Dendritic cell treated with granulocyte-macrophage colony-stimulating factor and Interleukin-4, amounts not matched to agents 40 ng/mL and 50 ng/mL, for 4 days (primary cell): ENCODE results near the gene MC1R.
"Not testable (repeated sequence)": the region's sequence is repeated elsewhere in the genome, so short reads cannot be mapped to it uniquely, and the experiment has no call there.

Source experiments
- H3K27ac Mint-ChIP-seq: one replicate; pipeline ENCODE4 v1.8.0; 2022; ENCODE audit warnings: mild to moderate bottlenecking, mixed read lengths
- H3K27me3 Mint-ChIP-seq: one replicate; pipeline ENCODE4 v1.8.0; 2022; ENCODE audit warnings: mild to moderate bottlenecking, mixed read lengths
- H3K36me3 Mint-ChIP-seq: one replicate; pipeline ENCODE4 v1.8.0; 2022; ENCODE audit warnings: low read depth, mixed read lengths
- H3K4me1 Mint-ChIP-seq: one replicate; pipeline ENCODE4 v1.8.0; 2022; ENCODE audit warnings: low read depth, mixed read lengths
- H3K4me3 Mint-ChIP-seq: one replicate; pipeline ENCODE4 v1.8.0; 2022; ENCODE audit warnings: mild to moderate bottlenecking, moderate library complexity, mixed read lengths
- H3K9me3 Mint-ChIP-seq: one replicate; pipeline ENCODE4 v1.8.0; 2022; ENCODE audit warnings: mixed read lengths
- intact Hi-C: fragments of 100-400 bp; cut with micrococcal nuclease; formaldehyde crosslinking; loops from one replicate; pipeline ENCODE4 v1.15.0; 2022

MC1R gene

DNA sequence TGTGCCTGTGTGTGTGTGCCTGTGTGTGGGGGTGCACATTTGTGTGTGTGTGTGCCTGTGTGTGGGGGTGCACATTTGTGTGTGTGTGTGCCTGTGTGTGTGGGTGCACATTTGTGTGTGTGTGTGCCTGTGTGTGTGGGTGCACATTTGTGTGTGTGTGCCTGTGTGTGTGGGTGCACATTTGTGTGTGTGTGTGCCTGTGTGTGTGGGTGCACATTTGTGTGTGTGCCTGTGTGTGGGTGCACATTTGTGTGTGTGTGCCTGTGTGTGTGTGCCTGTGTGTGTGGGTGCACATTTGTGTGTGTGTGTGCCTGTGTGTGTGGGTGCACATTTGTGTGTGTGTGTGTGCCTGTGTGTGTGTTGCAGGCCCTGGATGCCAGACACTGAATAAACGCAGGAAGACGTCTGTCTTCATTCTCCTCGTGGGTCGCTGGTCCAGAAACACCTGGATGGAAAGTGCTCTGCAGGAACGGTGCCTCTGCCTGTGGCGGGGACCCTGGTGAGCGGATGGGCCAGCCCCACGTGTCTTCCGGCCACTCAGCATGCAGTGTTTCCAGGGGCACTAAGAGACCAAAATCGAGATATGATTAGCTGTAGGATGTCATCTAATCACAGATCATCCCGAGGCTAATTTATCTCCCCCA, 3.9 kb upstream of the MC1R start:
- H3K27ac Mint-ChIP-seq, H3K9me3 Mint-ChIP-seq, intact Hi-C loops, H3K4me3 Mint-ChIP-seq: not testable (repeated sequence)
- Mint-ChIP-seq H3K27me3 (peaks cover 22% of the 10 kb centered on the region), H3K4me1 (peaks cover 39% of the 10 kb centered on the region), H3K36me3 (peaks cover 39% of the 10 kb centered on the region)

DNA sequence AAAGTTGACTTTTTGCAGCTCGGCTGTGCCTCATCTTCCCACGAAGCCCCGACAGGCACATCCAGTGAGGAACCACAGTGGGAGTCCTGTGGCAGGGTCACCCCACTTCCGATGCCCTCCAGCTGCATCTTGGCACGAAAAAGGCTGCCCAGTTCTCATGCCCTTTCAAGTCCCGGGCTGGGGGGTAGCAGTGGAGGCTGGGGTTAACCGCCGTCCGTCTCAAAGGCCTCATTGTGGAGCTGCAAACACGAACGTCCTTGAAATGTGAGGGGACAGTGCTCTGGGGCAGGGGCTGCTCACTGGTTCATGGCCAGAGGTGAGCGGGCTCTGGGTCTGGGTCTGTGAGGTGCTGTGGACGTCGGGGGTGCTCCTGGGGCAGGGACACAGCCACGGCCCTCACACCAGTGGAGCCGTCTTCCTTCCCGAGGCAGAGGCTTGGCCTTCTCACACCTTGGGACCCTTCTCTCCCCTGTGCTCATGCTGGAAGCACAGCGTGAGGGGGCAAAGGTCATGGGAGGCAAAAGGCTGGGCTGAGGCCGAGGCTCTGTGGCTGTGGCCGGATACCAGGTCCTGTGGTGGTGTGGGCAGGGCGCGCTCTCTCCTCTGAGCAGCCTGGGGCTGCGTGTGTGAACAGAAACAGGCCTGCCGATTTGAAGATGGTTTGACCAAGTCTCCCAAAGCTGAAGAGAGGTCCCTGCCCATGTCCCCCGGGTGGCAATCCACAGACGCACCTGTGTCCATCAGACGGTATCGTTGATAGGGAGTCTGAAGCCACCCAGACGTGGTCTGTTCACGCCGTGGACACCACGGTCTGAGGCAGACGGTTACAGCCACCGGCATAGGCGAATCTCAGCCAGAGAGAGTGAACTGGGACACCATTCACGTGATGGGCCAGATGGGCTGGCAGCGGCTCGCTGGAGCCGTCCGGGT, 3.1 kb upstream of the MC1R start:
- Mint-ChIP-seq H3K27me3 (peaks cover 30% of the 10 kb centered on the region), H3K9me3 (no peaks in the 10 kb centered on the region), H3K36me3 (peaks cover 30% of the 10 kb centered on the region), H3K4me3 (no peak overlapping the region), H3K4me1 (peaks cover 39% of the 10 kb centered on the region), H3K27ac (no peak overlapping the region)
- intact Hi-C loops: no loop called here

DNA sequence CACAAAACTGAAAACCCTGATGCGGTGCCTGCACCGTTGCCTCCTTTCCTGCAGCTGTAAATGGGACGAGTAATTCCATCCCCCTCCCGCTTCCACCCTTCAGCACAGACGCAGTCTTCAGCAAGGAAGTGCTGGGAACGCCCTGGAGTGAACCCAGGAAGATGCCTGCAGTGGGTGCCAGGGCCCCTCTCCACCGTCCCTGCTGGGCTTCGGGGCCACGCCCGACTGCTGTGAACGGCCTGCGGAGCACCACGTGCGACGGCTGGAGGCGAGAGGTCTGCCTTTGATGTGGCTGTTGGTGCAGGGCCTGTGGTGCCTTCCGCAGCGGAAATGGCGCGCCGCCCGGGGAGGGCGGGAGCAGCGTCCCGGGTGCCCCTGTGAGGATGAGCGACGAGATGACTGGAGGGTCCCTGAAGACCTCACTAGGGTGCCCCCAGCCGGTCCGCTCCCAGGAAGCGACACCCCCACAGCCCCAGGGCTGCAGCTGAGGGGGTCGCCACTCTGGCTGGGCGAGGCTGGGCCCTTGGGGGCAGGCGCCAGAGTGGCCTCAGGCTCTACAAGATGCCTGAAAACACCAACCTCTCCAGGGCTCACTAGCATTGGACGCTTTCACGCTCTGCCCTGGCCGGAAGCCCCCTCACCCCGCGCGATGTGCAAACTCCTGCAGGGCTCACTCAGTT, 749 bp upstream of the MC1R start:
- peak overlapping the region; percentile 74 for H3K4me3 Mint-ChIP-seq
- peaks cover 7% of the 10 kb centered on the region for H3K36me3 Mint-ChIP-seq
- H3K4me1 Mint-ChIP-seq: peaks cover 53% of the 10 kb centered on the region
- H3K27me3 Mint-ChIP-seq: peaks cover 51% of the 10 kb centered on the region
- H3K27ac Mint-ChIP-seq: peak overlapping the region; percentile 68
- H3K9me3 Mint-ChIP-seq: no peaks in the 10 kb centered on the region
- intact Hi-C loops: no loop called here

- no peak overlapping the region for H3K4me3 Mint-ChIP-seq
- H3K27me3 Mint-ChIP-seq: peaks cover 65% of the 10 kb centered on the region
- H3K36me3 Mint-ChIP-seq: no peaks in the 10 kb centered on the region
- no peaks in the 10 kb centered on the region for H3K9me3 Mint-ChIP-seq
- H3K4me1 Mint-ChIP-seq: peaks cover 64% of the 10 kb centered on the region
- intact Hi-C loops: loop anchor here (5.0 kb wide), 1 partner anchor 53 kb away; no protein-coding TSS in a partner anchor
- H3K27ac Mint-ChIP-seq: no peak overlapping the region
These were observed 1.1 kb downstream of the MC1R start for GRCh38 chr16:89919535-89920406.

DNA sequence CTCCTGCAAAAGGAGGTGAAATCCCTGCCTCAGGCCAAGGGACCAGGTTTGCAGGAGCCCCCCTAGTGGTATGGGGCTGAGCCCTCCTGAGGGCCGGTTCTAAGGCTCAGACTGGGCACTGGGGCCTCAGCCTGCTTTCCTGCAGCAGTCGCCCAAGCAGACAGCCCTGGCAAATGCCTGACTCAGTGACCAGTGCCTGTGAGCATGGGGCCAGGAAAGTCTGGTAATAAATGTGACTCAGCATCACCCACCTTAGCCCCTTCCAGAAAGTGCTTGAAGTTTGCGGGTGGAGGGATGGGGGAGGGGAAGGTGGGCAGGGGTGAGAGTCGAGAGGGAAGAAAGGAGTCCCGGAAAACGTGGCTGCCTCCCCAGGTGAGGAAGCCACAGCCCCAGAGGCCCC, 2.1 kb downstream of the MC1R start:
- H3K27ac Mint-ChIP-seq: no peak overlapping the region
- H3K27me3 Mint-ChIP-seq: peaks cover 74% of the 10 kb centered on the region
- no peaks in the 10 kb centered on the region for H3K9me3 Mint-ChIP-seq
- no peaks in the 10 kb centered on the region for H3K36me3 Mint-ChIP-seq
- H3K4me3 Mint-ChIP-seq: no peak overlapping the region
- intact Hi-C loops: loop anchor here (5.0 kb wide), 1 partner anchor 52 kb away; no protein-coding TSS in a partner anchor
- H3K4me1 Mint-ChIP-seq: peaks cover 69% of the 10 kb centered on the region

DNA sequence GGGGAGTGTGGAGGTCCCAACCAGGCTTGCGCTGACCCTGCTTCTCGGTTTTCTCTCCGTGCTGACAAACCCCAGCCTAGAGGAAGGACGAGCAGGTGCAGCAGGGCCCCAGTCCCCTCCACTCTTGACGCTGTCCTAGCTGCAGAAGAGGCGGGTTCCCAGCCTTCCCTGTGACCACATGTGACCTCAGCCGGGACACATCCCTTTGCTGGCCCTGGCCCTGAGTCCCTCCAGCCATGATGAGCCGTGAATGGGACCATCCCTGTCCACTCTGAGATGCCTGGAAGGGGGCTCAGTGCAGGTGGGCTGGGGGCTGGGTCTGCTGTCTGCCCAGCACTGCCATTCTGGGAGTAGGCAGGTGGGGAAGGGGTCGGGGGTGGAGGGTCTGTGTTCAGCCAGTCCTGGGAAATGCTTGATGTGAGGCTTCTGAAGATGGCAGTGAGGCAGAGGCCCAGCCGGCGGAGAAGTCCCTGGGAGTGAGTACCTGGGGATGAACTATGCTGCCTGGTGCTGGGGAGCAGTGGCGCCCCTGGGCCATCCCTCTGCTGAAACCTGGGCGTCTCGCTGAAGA, 2.6 kb downstream of the MC1R start:
- H3K27ac Mint-ChIP-seq: no peak overlapping the region
- peaks cover 69% of the 10 kb centered on the region for H3K4me1 Mint-ChIP-seq
- H3K27me3 Mint-ChIP-seq: peaks cover 71% of the 10 kb centered on the region
- no peaks in the 10 kb centered on the region for H3K36me3 Mint-ChIP-seq
- H3K9me3 Mint-ChIP-seq: no peaks in the 10 kb centered on the region
- H3K4me3 Mint-ChIP-seq: no peak overlapping the region
- intact Hi-C loops: loop anchor here (5.0 kb wide), 1 partner anchor 51 kb away; no protein-coding TSS in a partner anchor

- Mint-ChIP-seq H3K27ac (no peak overlapping the region), H3K9me3 (no peaks in the 10 kb centered on the region), H3K4me1 (peaks cover 69% of the 10 kb centered on the region), H3K36me3 (no peaks in the 10 kb centered on the region), H3K27me3 (peaks cover 76% of the 10 kb centered on the region), H3K4me3 (peak overlapping the region; percentile 49)
- intact Hi-C loops: loop anchor here (5.0 kb wide), 1 partner anchor 50 kb away; no protein-coding TSS in a partner anchor
These were observed 3.2 kb downstream of the MC1R start for GRCh38 chr16:89921702-89922476.

GRCh38 chr16:89922477-89922883, 3.8 kb downstream of the MC1R start:
- Mint-ChIP-seq H3K36me3 (no peaks in the 10 kb centered on the region), H3K9me3 (no peaks in the 10 kb centered on the region), H3K4me3 (peak overlapping the region; percentile 71), H3K27me3 (peaks cover 80% of the 10 kb centered on the region), H3K27ac (peak overlapping the region; percentile 44), H3K4me1 (peaks cover 69% of the 10 kb centered on the region)
- intact Hi-C loops: loop anchor here (5.0 kb wide), 1 partner anchor 50 kb away; no protein-coding TSS in a partner anchor

- no peaks in the 10 kb centered on the region for H3K9me3 Mint-ChIP-seq
- peaks cover 63% of the 10 kb centered on the region for H3K4me1 Mint-ChIP-seq
- H3K36me3 Mint-ChIP-seq: no peaks in the 10 kb centered on the region
- intact Hi-C loops: loop anchor here (5.0 kb wide), 1 partner anchor 49 kb away; no protein-coding TSS in a partner anchor
- peaks cover 82% of the 10 kb centered on the region for H3K27me3 Mint-ChIP-seq
- H3K4me3 Mint-ChIP-seq: peak within 1 kb of the TSS; percentile 71
- H3K27ac Mint-ChIP-seq: peak within 1 kb of the TSS; percentile 44
These were observed 4.4 kb downstream of the MC1R start, which contains the start of gene TUBB3 for GRCh38 chr16:89922884-89923639. TUBB3 (plus strand) TSS chr16:89923342; CDS start chr16:89923402, 60 bp downstream.

DNA sequence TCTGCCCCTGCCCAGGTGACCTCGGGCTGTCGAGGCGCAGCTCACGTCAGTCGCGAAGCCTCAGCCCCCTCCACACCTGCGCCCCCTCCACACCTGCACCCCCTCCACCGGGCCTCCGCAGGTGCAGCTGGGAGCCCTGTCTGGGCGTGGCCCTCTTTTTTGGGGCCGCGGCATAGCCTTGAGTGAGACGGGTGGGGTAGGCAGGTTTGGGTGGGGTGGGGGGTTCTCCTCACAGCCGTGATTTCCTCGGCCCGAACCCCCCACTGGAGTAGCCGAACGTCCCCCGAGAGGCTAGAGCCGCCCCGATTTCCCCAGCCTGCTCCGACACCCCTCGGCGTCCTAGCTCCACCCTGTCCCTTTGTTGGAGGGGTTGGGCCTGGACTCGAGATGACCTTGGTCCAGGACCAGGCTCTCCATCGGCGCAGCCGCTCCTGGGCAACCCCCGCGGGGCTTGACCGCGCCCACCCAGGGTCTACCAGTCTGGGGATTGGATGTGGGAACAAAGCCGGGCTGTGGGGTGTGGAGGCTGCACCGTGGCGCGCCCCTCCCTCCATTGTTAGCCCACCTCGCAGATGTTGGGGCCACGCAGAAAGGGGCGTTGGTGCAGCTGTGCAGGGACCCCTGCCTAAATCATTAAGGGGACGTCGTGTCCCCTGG, 5.1 kb downstream of the MC1R start:
- intact Hi-C loops: loop anchor here (5.0 kb wide), 1 partner anchor 49 kb away; no protein-coding TSS in a partner anchor
- Mint-ChIP-seq H3K27me3 (peaks cover 81% of the 10 kb centered on the region), H3K4me3 (peak overlapping the region; percentile 39), H3K4me1 (peaks cover 56% of the 10 kb centered on the region), H3K27ac (no peak overlapping the region), H3K9me3 (no peaks in the 10 kb centered on the region), H3K36me3 (no peaks in the 10 kb centered on the region)

GRCh38 chr16:89924297-89924924, 5.7 kb downstream of the MC1R start:
- Mint-ChIP-seq H3K27me3 (peaks cover 75% of the 10 kb centered on the region), H3K4me1 (peaks cover 49% of the 10 kb centered on the region), H3K36me3 (no peaks in the 10 kb centered on the region), H3K4me3 (peak overlapping the region; percentile 39), H3K27ac (no peak overlapping the region), H3K9me3 (no peaks in the 10 kb centered on the region)
- intact Hi-C loops: loop anchor here (5.0 kb wide), 1 partner anchor 48 kb away; no protein-coding TSS in a partner anchor
